ENCODE measurements around the gene DNAJC21. TPM values are rescaled to one million over a fixed set of nuclear protein-coding genes. Genes with fewer than 3 reads are reported as not detected.
"Not testable (repeated sequence)": the region's sequence is repeated elsewhere in the genome, so short reads cannot be mapped to it uniquely, and the experiment has no call there.

Gene DNAJC21
- polyA plus RNA-seq, 3 donors = 8.5 to 10.2 (median 8.6) TPM

GRCh38 chr5:34919077-34919476 is 10.3 kb upstream of the DNAJC21 start:
- H3K9me3 Mint-ChIP-seq = no peaks in the 10 kb centered on the region
- Histone ChIP-seq H3K9ac (ENCODE audit: insufficient read depth, low read length, poor library complexity, severe bottlenecking) (no peak overlapping the region), H3K9me3 (replicated peaks in 1 of 2; ENCODE audit: control insufficient read depth in 1 of 2, insufficient read depth in 1 of 2, low read length in 2 of 2) (no peaks in the 10 kb centered on the region), H3K4me1 (ENCODE audit: control insufficient read depth in 1 of 2, insufficient read depth in 2 of 2, low read length in 2 of 2) (peaks cover 15 to 19% of the 10 kb centered on the region in 2 donors), H3K27ac (ENCODE audit: low read depth in 1 of 2, low read length in 2 of 2) (no peak overlapping the region), H2AFZ (ENCODE audit: insufficient read depth, low read depth, low read length, poor library complexity, severe bottlenecking) (no peak overlapping the region), H3K36me3 (replicated peaks in 1 of 2; ENCODE audit: control insufficient read depth in 1 of 2, insufficient read depth in 2 of 2, low read length in 2 of 2) (peaks cover 41% of the 10 kb centered on the region in 2 donors), H3K4me2 (replicated peaks; ENCODE audit: extremely low read depth, low read length, poor library complexity, severe bottlenecking) (no peak overlapping the region), H3K4me3 (replicated peaks in 1 of 3; ENCODE audit: low read depth in 2 of 3, low read length in 3 of 3) (no peak overlapping the region), H3K27me3 (ENCODE audit: control insufficient read depth in 2 of 2, insufficient read depth in 2 of 2, low read length in 2 of 2) (no peaks in the 10 kb centered on the region), H4K20me1 (ENCODE audit: insufficient read depth, low read length) (no peaks in the 10 kb centered on the region), H3K79me2 (ENCODE audit: insufficient read depth, low read length) (peaks cover 48% of the 10 kb centered on the region)
- no peak overlapping the region for H3K4me3 Mint-ChIP-seq
- no peaks in the 10 kb centered on the region for H3K27me3 Mint-ChIP-seq (ENCODE audit: low read depth in 3 of 3)
- no peak for DNase-seq
- TF ChIP-seq CTCF (IDR thresholded peaks at IDR 0.05) = no peak
- peaks cover 29 to 41% of the 10 kb centered on the region in 2 donors for H3K36me3 Mint-ChIP-seq
- H3K4me1 Mint-ChIP-seq = peaks cover 12% of the 10 kb centered on the region
- H3K27ac Mint-ChIP-seq = no peak overlapping the region
- WGBS (ENCODE audit: insufficient coverage) = no CpG with 5 or more reads among the region's 4 CpGs
- intact Hi-C loops (cut with micrococcal nuclease) = loop anchor here in 1 of 2 donors (5.0 to 10.0 kb wide), 2 partner anchors 1233 to 1326 kb away; partner anchors contain the start of genes LMBRD2, NADK2 and SKP2

DNA sequence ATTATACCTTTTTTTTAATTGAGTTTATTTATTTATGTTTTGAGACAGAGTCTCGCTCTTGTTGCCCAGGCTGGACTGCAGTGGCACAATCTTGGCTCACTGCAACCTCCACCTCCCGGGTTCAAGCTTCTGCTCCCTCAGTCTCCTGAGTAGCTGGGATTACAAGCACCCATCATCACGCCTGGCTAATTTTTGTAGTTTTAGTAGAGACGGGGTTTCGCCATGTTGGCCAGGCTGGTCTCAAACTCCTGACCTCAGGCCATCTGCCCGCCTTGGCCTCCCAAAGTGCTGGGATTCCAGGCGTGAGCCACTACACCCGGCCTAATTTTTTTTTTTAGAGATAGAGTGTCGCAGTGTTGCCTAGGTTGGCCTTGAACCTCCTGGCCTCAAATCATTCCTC is 6.1 kb upstream of the DNAJC21 start:
- H3K9me3 Mint-ChIP-seq; H3K4me1 Mint-ChIP-seq; H3K9me3 ChIP-seq (replicated peaks in 1 of 2; ENCODE audit: control insufficient read depth in 1 of 2, insufficient read depth in 1 of 2, low read length in 2 of 2); H3K27ac Mint-ChIP-seq; H3K9ac ChIP-seq (ENCODE audit: insufficient read depth, low read length, poor library complexity, severe bottlenecking); H3K4me3 Mint-ChIP-seq; H4K20me1 ChIP-seq (ENCODE audit: insufficient read depth, low read length); H3K4me1 ChIP-seq (ENCODE audit: control insufficient read depth in 1 of 2, insufficient read depth in 2 of 2, low read length in 2 of 2); H3K27me3 ChIP-seq (ENCODE audit: control insufficient read depth in 2 of 2, insufficient read depth in 2 of 2, low read length in 2 of 2); DNase-seq; H3K4me2 ChIP-seq (replicated peaks; ENCODE audit: extremely low read depth, low read length, poor library complexity, severe bottlenecking); H3K4me3 ChIP-seq (replicated peaks in 1 of 3; ENCODE audit: low read depth in 2 of 3, low read length in 3 of 3); H3K27ac ChIP-seq (ENCODE audit: low read depth in 1 of 2, low read length in 2 of 2); H2AFZ ChIP-seq (ENCODE audit: insufficient read depth, low read depth, low read length, poor library complexity, severe bottlenecking); H3K27me3 Mint-ChIP-seq (ENCODE audit: low read depth in 3 of 3): not testable (repeated sequence)
- peaks cover 49 to 64% of the 10 kb centered on the region in 2 donors for H3K36me3 Mint-ChIP-seq
- 100% methylated on average over 3 of the region's 9 CpGs for WGBS (ENCODE audit: insufficient coverage)
- peaks cover 63 to 70% of the 10 kb centered on the region in 2 donors for H3K36me3 ChIP-seq (replicated peaks in 1 of 2; ENCODE audit: control insufficient read depth in 1 of 2, insufficient read depth in 2 of 2, low read length in 2 of 2)
- intact Hi-C loops (cut with micrococcal nuclease) = loop anchor here in 1 of 2 donors (10.0 kb wide), 1 partner anchor 1478 kb away; the partner anchor contains the start of gene TARS1
- peaks cover 12% of the 10 kb centered on the region for H3K79me2 ChIP-seq (ENCODE audit: insufficient read depth, low read length)

All from CD14-positive monocyte (primary cell).